HTR-8/SVneo (cell line): ENCODE data around the gene CEP78.
"Not testable (repeated sequence)": the region's sequence is repeated elsewhere in the genome, so short reads cannot be mapped to it uniquely, and the experiment has no call there.

Experiments
- DNase-seq: peaks from one replicate; pipeline ENCODE4 v3.0.0; 2011; ENCODE audit warnings: low spot score, mixed read lengths; ENCODE audit not compliant: insufficient read length
- FAIRE-seq: peaks from 2 replicates; lab custom pipeline; 2011; peaks lifted over from hg19 to GRCh38; lab: Jason Lieb, UNC

CEP78 gene

GRCh38 chr9:78280982-78281668, 45.2 kb downstream of the CEP78 start:
- no peak for DNase-seq
- FAIRE-seq, result no peak

DNA sequence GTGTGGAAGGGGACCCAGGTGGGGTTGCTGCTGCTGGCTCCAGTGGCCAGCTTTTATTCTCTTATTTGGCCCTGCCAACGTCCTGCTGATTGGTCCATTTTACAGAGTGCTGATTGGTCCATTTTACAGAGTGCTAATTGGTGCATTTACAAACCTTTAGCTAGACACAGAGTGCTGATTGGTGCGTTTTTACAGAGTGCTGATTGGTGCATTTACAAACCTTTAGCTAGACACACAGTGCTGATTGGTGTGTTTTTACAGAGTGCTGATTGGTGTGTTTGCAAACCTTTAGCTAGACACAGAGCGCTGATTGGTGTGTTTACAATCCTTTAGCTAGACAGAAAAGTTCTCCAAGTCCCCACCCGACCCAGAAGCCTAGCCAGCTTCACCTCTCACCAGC, 48.3 kb downstream of the CEP78 start:
- FAIRE-seq, DNase-seq: not testable (repeated sequence)

DNA sequence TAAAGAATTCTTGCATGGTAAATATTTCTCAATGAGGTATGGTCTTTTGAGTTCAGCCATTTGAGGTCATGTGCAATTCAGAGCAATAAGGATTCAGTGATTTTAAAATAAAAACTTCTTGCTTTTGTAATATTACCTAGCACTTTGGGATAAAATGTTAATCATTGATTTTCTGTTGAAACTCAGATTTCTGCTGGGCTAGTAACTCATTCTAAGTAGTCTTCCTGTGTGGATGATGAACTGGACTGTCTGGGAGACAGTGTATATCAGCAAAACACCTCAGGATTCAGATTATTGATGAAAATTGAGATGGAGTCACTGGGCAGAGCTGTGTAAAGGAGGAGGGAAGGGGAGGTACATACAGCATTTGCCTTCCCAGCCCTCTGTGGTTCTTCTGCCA, 50.2 kb downstream of the CEP78 start:
- no peak for FAIRE-seq
- DNase-seq, result no peak

DNA sequence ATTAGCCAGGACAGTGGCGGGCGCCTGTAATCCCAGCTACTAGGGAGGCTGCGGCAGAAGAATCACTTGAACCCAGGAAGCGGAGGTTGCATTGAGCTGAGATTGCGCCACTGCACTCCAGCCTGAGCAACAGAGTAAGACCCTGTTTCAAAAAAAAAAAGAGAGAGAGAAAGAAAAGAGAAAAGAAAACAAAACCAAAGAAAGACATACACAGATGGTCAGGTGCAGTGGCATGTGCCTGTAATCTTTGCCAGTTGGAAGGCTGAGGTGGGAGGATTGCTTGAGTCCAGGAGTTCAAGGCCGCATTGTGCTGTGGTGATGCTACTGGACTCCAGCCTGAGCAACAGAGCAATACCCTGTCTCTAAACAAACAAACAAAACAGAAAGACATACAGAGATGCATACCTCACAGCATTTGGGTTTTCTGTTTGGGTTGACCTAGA, 51.1 kb downstream of the CEP78 start:
- FAIRE-seq, result no peak
- DNase-seq, result no peak

- no peak for DNase-seq
Observed at GRCh38 chr9:78288214-78288892, 52.5 kb downstream of the CEP78 start.

GRCh38 chr9:78289474-78289873, 53.6 kb downstream of the CEP78 start:
- DNase-seq, result no peak
- no peak for FAIRE-seq

More at GRCh38 chr9:78288214-78288892, 52.5 kb downstream of the CEP78 start:
- FAIRE-seq, result no peak

DNA sequence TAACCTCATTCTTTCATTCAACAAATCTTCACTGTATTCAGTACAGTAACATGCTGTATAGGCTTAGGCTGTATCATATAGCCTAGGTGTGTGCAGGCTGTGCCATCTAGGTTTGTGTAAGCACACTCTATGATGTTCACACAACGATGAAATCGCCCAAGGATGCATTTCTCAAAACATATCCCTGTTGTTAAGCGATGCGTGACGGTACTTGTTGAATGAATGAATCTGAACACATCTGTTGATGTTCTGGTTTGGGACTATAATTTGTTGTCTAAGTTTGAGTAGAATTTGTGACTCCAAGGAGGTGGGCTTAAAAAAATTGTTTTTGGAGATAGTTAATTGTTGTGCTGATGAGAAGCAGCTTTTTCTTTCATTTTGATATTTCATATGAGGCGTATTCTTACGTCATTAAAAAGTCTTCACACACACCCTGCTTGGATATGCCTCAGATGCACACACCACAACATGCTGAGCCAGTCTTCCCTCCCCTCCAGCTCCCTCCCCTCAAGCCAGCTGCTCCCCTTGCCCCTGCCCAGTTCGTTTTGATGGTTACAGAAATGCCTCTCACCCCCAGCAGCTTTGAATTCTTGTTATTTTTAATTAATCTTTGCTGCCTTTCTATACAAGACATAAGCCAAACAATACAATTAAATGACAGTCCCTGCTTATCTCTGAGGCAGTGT, 55.5 kb downstream of the CEP78 start:
- FAIRE-seq, result no peak
- DNase-seq, result no peak

DNA sequence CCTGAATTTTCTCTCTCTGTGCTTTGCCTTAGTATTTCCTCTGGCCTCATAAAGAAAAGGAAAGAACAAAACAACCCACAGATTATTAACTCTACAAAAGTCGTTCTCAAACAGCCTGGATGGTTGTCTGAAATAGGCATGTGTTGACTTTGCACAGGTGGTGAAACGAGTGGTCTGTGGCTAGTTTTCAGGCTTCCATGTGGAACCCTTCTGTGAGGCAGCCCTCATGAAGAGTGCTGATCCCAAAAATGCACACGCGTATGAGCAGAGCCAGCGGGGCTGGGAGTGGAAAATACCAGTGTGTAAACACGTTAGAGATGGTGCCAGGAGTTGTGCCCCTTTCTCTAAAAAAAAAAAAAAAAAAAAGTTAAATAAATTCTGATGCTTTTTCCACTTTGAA, 56.2 kb downstream of the CEP78 start:
- FAIRE-seq (no peak), DNase-seq (no peak)

- FAIRE-seq (no peak), DNase-seq (no peak)
Observed at GRCh38 chr9:78292716-78293497, 57.0 kb downstream of the CEP78 start.

DNA sequence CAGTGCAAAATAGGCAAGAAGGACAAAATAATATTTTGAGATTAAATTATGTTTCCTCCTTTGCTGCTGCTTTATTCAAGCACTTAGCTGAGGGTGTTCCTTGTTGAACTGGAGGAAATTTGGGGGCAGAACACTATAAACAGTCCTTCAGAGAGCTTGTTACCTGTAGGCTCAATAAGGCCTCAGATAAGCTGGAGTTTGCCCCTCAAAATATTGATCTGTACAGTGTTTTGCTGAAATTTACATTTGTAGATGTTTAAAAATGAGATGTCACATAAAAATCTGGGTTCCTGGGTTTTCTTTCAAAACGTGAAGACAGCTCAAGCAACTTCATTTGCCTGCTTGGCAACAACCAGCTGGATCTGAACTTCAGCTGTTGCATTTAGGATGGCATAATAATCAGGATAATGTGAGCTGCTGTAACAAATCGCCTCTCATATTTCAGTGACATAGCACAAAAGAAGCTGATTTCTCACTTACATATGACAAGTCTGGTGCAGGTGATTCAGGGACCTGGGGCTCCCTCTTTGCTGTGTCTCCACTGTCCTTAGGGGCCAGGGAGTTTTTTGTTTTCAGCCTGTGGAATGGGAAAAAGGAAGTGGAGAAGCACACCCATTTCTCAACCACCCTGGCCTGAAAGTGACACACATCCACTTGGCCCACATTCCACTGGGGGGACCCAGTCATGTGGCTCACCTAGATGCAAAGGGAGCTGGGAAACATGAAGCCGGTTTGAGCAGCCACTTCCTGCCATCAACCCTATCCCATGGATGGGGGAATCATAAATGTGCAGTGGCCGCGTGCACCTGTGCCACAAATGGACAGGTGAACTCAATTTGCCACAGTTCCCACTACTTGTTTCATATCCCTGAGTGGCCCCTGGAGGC, 58.7 kb downstream of the CEP78 start:
- no peak for FAIRE-seq
- no peak for DNase-seq

DNA sequence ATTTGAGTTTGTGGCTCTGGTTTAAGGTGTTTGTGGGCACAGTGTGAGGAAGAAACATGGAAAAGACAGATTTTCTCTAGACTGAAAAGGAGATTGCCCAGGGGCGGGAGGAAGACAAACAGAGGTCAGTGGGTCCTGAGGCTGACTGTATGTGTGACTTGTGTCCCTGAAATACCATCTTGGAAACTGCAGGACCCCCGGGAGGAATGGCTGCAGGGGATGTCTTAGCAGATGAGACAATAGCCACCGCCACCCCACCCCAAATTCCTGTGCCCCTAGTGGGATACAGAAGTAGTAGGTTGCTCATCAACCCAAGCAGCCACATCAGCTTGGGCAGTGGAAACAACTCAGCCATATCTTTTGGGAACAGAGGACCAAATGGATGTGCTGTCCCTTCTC, 59.3 kb downstream of the CEP78 start:
- no peak for DNase-seq
- no peak for FAIRE-seq

- FAIRE-seq, result no peak
- DNase-seq, result no peak
Observed at GRCh38 chr9:78295731-78296130, 59.9 kb downstream of the CEP78 start.

DNA sequence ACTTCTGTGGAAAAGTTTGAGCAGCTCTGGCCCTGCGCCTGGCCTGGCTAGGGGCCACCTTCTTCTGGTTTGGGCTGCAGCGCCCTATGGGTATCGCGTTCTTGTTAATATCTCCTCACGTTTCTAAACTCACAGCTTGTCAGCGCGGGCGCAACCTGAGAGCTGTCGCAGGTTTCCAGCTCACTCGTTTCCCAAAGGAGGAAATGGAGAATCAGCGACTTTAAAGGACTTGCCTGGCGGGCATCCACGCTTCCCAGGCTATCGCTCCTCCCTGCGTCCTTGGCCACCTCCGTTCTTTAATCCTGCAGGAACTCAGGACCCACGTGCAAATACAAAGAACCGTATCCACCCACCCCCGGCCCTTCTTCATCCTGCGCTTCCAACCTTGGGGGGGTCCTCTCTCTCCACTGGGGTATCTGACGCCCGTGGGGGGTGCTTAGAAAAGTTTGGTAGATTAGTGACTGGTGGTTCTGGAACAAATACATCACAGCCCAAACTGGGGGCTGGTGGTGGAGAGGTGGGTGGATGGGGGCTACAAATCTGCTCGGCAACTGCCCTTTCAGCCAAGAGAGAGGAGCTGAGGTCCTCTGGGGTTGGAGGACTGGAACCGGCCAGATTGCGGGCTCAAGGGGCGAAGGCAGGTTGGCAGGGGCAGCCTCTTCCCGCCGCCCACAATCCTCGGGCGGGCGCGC, 60.5 kb downstream of the CEP78 start:
- DNase-seq (peak; percentile 33), FAIRE-seq (no peak)

GRCh38 chr9:78296893-78297671, 61.2 kb downstream of the CEP78 start, which contains the start of gene PSAT1:
Gene PSAT1, plus strand, starts transcription at chr9:78297125. Its CDS starts 86 bp downstream, at chr9:78297211.
- DNase-seq (peak; percentile 91), FAIRE-seq (peak; percentile 88)

- DNase-seq (no peak), FAIRE-seq (no peak)
Observed at GRCh38 chr9:78297672-78297961, 61.7 kb downstream of the CEP78 start.

DNA sequence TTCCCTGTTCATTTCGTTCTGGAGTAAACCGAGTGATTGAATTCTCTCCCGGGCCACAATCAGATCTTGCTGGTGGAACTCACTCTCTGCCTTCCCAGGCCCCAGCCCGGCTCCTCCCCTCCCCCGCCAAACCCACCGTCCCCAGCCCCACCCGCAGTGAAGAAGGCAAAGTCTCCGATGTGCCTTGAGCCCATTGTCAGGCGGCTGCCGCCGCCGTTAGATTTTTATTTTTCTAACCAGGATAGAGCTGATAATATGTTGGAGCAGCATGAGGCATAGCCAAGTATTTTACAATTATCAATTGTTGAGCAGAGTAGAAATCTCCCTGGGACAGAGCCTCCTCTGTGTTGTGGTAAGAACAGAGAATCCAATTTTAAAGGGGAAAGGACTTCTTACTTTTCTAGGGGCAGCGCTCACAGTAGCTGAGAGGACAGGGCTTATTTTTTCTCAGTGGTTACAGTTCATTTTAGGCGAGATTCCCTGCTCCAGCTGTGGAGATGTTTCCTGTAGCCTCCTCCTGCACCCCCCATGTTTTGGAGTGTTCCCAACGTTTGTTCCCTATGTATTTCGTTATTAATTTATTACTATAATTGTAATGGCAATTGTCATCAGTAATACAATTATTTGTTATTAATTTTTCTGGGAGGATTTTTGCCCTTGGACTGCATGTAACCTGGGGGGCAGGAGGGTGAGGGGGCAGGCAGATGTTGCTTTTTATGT, 62.3 kb downstream of the CEP78 start:
- DNase-seq, result no peak
- FAIRE-seq, result no peak

- DNase-seq, result no peak
- FAIRE-seq, result no peak
Observed at GRCh38 chr9:78300209-78300608, 64.3 kb downstream of the CEP78 start.

- no peak for FAIRE-seq
- no peak for DNase-seq
Observed at GRCh38 chr9:78301466-78301865, 65.6 kb downstream of the CEP78 start.
